GM19395 (cell line): ENCODE measurements around the gene WDR86.

Experiments
- ATAC-seq: cut with Tn5 transposase; IDR thresholded peaks from one replicate; pipeline ENCODE4 v1.9.1; 2021; ENCODE audit warnings: mild to moderate bottlenecking, moderate library complexity; ENCODE audit not compliant: unreplicated experiment

Gene WDR86

DNA sequence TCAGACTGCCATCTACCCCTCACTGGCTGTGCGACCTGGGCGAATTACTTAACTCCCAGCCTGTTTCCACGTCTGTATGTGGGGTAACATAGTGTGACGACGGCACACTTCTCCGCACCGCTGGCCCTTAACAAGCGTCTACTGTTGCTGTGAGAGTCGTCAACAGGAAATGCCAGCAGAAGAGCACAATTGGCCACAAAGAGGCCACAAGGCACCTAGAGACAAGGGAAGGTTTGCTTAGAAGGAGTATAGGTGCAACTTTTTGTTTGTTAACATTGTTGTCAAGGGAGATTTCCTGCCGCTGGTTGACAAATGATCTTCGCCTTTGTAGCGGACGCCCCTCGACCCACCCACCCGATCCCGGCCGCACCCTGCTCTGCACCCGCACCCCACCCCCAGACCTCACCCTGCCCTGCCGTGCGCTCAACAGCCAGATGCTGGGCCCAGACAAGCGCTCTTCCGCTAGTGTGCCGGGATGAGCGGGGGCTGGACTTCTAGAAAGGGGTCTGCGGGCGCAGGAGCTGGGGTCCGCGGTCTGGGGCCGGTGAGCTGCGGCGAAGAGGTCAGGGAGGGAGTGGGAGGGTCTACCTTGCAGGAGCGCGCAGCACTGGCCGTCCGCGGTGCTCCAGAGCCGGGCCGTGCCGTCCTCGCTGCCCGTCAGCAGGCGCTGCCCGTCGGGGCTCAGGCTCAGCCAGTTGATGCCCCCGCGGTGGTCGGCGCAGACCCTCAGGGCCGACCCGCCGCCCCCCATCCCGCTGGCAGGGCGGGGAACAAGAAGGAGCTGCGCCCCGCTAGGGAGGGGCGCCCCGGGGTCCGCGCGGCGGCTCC is 785 bp downstream of the WDR86 start:
- ATAC-seq, result no peak

DNA sequence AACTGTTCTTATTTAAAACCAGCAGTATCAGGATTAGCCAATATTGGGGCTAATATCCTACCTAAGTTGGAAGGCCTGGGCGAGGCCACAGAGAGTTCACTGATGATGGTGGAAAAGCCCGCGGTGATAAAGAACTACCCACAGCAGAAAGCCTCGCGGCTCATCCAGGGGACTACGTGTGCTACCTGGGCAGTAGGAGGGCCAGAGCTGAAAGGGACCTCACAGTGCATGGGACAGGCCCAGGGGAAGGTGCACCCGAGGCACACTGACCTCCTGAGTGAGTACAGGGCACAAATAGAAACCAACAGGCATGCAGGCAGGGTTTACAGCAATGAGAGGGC is 1.4 kb downstream of the WDR86 start:
- ATAC-seq, result no peak

DNA sequence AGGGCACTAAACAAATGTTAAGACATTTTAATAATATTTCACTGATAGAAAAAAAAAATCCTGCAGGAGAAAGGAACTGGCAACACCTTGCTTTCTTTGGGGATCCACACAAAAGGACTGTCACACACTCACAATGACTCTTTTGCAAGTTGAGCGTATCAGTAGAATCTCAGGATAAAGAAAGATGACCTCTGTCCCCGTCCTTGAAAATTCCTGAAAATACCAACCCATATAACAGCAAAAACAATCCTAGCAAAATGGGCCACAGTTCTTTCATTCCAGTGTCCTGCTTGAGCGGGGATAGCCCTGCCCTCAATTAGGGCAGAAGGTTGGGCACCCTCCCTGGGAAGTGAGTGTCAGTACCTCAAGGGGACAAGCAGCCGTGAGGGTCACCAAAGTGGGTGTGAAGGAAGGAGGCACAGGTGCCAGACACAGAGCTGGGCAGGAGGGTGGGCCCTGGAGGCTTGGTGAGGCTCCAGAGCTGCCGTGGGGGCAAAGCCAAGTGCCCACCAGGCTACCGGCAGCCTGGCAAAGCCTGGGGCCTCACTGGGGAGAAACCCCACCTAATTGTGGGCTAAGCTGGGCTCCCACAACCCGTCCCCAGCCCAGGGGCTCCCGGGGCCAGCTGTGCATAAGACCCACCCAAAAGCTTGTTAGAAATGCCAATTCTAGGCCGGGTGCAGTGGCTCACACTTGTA is 2.8 kb downstream of the WDR86 start:
- no peak for ATAC-seq

DNA sequence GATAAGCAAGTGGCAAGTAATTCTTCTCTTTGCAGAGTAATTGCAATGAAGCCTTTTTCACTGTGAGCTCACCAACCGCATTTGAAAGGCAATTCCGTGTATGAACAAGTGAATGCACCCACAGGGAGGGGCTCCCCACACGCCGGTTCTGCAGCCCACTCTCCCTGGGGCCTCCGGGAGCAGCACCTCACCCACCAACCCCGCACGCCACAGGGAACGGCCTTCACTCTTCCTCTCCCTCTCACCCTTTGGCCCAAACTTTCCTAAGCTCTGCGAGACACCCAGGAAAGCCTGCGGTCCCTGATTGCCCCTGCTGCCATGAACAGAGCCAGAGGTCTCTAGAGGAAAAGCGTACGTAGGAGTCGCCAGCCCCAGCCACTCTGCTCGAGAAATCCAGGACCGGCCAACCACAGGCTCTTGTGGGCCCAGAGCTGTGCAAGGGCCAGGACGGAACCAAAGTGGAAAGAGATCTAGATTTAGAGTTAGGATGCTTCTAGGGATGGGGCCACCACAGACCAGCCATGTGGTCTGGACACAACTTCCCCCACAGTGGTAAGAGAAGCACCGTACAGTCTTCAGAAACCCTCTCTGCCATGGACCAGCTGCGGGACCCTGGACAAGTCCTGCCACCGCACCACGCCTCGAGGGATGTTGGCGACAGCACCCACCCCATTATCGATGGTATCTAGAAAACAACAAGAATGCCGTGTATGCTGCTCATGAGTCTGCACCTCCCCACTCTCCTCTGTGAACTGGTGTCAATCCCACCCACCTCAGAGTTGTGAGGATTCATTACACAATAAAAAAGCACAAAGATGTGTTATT is 3.6 kb downstream of the WDR86 start:
- no peak for ATAC-seq

DNA sequence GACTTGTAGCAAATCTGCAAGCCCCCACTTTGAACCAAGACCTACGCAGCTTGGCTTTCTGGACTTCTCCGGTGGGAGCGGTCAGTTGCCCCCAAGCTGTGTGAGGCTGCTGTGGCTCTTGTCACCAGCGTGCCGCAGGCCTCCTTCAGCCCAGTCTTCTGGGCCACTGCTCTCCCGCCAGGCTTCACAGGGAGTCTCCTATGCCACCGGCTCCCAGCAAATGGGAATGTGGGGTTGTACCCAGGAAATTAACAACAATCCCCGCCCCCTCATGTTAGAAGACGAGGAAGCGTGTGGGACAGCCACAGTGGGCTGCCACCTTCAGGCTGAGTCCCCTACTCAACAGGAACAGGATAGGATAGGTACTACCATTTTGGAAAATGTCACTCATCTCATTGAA is 4.2 kb downstream of the WDR86 start:
- ATAC-seq, result no peak

DNA sequence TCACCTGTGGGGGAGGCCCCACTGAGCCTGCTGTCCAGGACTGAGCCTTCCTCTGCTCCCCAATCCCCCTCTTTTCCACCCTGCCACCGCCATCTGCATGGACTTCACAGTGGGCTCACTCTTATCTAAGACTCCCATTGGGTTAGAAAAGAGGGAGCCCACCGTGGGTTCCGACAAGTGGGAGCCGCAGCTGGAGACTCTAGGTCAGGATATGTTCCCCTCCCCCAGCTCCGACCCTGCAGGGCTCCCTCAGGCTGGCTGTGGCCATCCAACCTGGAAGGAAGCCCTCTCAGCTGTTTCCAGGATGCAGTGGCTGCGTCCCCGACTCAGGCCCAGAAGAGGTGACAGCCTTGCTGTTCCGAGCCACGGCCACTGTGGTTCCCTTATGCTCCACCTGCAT is 4.8 kb downstream of the WDR86 start:
- no peak for ATAC-seq

DNA sequence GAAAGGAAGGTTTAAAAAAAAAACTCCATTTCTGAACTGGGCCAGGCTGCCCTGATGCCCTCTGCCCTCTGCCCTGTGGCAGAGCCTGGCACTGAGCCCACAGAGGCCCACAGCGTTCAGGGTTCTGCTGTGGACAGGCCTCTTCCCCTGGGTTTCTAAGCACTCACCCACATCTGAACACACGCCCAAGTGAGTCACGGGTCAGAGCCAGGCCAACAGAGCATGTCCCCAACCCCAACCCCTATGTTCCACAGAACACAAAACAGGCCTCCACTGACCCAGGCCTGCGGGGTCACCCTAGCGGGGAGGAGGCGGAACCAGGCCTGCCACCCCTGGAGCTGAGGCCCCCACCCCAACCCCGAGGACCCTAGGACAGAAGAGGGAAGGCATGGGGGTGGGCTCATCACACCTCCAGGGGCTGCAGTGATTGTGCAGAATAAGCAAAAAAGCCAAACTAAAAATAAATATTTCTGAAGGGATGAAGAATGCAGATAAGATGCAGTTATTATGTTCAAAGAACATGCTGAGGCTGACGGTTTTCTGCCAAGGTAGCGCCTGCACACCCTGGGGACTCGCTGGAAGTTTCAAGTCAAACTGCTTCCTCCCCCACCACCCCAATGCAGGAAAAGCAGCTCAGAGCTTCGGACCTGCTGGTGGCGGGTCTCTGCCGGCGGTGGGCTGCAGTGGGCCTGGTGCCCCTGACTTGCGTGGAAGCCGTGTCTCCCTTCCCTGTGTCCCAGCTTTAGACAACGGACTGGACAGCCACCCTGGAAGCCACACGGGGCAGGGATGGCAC is 5.4 kb downstream of the WDR86 start:
- ATAC-seq, result no peak

DNA sequence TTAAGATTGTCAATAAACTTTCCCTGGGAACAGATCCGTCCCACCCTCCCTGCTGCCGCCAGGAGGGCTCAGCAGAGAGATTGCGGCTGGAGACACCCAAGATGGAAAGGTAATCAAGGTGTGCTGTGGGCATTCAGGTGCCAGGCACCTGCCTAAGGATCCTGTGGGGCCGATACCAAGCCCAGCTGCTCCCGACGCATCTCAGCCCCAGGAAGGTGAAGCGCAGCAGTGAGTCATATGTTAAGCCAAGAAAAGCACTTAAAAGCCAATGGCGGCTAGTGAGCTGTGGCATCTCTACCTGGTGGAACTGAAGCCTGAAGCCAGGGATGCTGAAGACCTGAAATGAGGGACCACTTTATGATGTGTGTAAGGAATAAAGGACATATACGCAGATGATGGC is 6.1 kb downstream of the WDR86 start:
- no peak for ATAC-seq

DNA sequence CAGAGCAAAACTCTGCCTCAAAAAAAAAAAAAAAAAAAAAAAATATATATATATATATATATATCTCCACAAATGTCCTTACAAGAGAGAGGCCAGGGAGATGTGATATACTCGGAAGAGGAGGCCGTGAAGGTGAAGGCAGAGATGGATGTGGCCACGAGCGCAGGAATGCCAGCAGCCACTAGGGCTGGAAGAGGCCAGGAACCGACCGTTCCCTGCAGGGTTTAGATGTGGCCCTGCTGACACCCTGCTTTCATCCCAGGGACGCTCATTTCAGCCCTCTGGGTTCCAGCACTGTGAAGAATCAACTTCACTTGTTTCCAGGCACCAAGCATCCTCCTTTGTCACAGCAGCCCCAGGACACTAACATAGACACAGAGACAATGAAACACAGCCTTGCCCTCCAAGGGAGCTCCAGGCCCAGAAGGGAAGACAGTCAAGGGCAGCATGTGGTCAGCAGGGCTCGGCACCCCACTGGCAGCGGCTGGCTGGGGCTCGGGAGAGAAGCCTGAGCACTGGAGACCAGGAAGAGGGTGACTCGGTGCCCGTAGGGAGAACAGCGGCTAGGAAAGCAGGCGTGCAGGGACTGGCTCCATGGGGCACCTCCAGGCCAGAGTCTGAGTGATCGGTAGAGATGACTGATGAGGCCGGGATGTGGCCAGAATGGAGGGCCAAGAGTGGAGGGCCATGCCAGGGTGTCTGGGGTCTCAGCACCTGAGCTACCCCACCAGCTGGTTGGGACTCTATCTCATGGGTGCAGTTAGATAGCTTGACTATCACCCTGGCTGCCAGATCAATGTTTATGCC is 7.6 kb downstream of the WDR86 start:
- no peak for ATAC-seq

DNA sequence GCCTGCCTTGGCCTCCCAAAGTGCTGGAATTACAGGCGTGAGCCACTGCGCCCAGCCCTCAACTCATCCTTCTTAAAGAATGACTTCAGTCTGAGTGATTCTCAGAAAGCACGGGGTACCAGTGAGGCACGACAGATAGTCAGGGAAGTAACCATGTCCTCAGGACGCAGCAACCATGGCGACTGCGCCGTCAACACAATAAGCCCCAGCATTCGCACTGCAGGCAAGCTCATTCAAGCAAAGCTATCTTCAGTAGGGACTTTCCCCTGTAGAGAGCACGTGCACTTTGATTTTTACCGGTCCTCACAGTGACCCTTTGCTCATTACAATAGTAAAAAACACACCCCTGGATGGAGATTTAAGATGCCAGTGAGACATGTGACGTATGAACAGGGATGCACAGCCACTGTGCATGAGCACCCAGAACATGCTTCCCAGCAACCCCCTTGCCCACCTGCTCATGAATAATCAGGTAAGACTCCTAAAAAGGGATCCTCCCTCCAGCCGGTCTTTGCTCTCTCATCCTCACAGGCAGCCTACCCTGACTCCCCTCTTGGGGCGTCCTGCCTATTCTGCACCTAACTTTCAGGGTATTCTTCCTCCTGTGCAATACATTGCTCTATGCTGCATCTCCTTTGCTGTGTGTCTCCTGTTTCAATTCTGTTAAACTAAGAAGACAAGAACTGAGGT is 9.1 kb downstream of the WDR86 start:
- no peak for ATAC-seq

DNA sequence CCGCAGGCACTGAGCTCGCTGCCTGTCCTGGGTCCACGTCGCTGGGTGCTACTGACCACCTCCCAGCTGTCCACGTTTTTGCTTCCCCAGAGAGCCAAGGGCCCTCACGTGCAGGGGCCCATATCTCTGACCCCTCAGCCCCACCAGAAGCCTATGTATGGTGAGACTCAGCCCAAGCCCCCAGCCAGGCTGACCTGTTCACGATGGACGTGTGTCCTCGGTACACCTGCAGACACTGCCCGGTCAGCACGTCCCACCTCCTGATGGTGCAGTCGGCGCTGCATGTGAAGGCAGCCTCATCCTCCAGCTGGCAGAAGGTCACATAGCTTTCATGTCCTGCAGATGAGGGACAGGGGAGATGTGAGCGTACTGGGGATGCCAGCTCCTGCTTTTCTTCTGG is 9.9 kb downstream of the WDR86 start:
- ATAC-seq, result no peak

DNA sequence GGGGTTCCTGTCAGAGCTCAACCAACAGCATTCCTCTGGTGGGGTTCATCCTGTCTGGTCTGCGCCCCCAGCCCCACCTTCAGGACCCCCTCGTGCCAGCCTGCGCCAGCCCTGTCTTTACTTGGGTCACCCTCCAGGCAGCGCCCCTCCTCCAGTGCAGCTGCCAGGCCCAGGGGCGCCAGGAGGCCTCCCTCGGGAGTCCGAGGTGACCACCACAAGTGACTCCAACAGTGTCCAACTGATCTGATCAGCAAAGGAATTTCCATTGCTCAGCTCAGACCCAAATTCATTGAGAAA is 10.6 kb downstream of the WDR86 start:
- ATAC-seq, result no peak

DNA sequence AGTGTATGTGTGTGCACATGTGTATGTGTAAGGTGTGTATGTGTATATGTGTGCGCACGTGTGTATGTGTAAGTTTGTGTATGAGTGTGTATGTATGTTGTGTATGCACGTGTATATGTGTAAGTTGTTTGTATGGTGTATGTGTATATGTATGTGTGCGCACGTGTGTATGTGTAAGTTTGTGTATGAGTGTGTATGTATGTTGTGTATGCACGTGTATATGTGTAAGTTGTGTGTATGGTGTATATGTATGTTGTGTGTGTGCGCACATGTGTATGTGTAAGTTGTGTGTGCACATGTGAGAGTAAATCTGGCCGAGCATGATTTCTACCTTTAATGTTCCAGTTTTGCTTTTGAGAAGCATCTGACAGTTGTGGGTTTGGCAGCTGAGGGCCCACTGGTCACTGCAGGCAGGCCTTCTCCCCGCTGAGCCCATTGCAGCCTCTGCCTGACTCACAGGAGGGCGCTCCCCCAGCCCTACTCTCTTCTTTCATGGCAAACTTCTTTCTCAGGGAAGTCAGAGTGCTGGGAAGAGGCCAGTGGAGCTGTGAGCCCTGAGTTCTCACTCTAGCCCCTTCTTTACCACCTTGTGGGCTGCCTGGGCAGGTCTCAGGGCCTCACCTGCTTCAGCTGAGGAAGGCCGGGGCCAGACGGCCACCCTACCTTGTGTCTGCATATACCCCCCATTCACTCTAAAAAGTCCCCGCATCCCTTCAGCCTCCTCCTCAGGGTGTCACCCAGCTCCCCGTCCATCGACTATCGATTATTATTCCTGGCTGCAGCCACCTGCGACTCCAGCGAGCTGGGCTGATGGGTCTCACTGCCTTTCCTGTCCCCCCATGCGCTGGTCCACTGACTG is 11.2 kb downstream of the WDR86 start:
- ATAC-seq, result no peak

DNA sequence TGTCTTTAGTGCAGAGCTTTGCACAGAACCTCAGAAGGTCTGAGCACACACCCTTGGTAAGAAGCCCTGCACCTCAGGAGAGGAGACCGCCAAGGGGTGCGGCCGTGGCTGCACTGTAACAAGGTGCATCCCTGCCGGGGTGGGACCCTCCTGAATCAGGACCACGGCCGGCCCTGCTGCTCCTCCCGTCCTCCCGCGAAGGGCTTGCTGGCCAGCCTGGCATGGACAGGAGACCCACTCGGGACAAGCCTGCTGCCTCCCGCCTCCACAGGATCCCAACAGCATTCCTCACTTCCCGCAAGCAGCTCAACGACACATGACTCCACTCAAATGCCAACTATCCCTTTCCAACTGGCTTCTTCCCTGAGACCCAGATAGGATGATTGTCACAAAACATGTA is 12.8 kb downstream of the WDR86 start:
- no peak for ATAC-seq

DNA sequence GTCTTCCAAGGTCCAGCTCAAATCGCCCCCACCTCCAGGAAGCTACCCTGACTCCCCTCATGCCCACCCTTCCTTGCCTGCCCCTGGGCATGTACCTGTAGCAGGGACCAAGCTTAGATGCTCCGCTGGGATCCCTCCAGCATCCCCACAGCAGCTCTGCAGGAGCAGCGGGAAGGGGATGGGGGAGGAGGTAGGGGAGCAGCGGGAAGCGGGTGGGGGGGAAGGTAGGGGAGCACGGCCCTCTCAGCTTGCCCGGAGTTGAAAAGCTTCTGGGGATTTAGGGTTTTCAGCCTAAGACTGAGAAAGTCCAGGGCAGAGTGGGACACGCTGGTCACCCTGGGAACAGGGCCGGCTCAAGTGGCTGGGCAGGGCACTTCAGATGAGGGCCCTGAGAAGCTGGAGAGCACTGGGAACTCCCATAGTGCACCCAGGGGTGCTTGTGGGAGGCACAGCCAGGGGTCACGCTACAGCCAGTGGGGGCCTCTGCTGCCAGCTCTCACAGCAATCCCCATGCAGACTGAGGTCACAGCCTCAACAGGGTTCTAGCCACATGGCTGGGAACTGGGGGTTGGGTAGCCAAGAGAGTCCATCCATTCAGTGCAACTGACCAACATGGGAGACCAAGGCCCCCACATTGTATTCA is 13.4 kb downstream of the WDR86 start:
- no peak for ATAC-seq

DNA sequence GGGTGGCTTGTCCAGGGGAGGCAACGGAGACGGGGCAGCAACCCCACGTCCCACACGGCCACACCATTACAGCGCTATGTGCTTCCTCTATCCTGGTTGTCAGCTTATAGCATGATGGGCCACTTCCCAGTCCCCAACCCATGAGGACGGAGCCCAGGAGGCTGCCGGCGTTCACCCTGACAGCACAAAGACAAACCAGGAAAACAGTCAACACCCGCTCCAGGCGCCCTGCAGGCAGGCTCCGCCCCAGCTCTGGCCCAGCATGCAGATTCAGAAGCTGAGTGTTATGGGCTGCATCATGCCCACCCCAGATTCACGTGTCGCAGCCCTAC is 14.8 kb downstream of the WDR86 start:
- ATAC-seq, result no peak

DNA sequence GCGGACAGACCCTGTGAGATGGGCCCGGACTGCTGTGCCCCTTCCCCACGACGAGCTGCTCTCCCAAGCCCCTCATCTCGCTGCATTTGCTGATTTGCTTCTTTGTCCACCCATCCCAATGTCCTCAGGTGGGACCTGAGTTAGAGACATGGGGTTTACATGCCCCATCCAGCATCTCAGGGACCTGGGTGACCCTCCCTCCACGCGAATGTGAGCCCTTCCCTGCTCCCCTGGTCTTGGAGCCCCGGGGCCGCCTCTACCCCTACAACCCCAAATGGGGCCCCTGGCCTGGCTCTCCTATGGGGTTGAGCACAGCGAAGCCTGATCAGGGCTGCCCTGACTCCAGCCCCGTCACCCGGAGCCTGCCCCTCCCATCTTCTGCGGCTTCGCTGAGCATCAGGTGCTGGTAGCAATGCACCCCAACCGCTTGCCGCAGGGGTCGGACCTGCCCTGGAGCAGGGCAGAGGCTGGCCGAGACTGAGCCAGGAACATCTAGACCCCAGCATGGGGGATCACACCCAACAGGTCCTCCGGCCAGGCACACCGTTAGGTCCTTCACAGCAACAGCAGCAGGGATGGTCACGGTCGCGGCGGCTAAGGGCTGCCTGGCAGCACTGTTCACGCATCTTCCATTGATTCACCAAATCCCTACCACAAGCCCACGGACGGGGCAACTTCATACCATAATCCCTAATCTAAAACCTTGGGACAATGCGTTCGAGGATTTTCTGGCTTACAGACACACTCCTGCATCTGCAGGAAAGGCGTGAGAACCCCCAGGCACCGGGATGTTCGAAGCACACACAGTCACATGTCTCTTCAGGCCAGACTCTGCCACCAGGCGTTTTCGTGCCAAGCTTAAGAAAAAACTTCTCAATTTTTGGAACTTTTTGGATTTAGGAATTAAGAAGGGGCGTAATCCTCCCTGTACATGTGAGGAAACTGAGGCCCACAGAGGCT is 15.5 kb downstream of the WDR86 start:
- no peak for ATAC-seq
